GM18502 (cell line): ENCODE data around the gene DR1.

Experiments used
- ATAC-seq: cut with Tn5 transposase; IDR thresholded peaks from one replicate; pipeline ENCODE4 v1.9.1; 2021; ENCODE audit warnings: mild to moderate bottlenecking; ENCODE audit not compliant: unreplicated experiment, poor library complexity

Gene DR1

GRCh38 chr1:93345633-93346420 lies at the start of gene DR1:
Gene DR1, plus strand, starts transcription at chr1:93345907. Its CDS starts 739 bp downstream, at chr1:93346646.
- ATAC-seq: peak; percentile 72

DNA sequence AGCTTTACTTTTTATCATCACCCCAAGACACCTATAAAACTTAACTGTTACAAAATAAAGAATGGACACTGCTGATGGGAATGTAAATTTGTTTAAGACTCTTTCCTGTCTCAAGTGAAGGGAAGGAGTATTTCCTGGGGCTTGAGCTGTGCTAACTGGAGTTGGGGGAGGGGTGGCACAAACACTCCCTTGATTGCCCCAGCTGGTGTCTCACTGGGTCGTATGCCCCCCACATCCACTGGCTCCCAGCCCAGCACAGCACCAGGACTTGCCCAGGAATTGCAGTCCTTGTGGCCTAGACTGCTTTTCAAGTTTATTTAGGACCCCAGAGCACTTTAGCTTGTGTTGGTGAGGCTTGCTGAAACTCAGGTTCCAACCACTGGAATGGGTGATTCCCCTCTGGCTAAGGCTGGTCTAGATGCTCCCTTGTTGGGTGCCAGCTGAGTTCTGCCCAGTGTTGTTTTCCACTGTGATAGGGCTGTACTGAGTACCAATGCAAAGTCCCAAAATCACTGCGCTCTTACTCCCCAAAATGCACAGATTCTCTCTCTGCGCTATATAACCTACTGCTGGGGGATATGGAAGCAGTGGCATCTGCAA lies 49.1 kb upstream of the DR1 start:
- ATAC-seq: no peak

DNA sequence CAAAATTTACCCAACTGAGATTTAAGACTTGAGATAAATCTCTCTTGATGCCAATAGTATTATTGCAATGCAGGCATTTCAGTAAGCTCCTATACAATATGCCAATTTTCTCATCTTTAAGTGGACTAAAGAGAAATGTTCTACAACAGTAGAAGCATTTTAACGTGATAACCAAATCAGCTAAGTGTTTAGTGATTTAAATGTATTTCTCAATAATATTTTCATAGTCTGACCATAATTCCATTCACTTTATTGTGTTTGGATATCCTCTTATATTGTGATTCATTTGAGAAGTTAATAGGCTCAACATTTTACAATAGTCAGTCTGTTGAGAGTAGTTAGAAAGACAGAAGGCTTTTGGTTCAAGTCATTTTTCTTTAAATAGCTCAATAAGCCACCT lies 44.6 kb upstream of the DR1 start:
- no peak for ATAC-seq

DNA sequence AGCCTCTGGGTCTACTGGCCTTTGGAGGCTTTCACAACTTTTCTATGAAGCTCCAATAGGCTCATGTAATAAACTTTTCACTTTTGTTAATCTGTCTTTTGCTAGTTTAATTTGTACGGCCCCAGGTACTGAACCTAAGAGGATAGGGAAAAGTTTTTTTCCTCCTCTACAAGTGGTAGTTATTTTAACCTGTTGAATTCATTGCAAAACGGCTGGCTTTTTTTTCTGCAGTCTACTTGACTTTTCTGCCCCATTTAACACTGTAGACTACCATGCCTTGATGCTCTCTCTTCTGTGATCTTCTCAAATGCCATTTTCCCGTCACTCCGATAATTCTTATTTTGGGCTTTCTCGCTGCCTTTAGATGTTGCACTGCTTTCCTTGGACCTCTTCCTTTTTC lies 43.6 kb upstream of the DR1 start:
- ATAC-seq: no peak

DNA sequence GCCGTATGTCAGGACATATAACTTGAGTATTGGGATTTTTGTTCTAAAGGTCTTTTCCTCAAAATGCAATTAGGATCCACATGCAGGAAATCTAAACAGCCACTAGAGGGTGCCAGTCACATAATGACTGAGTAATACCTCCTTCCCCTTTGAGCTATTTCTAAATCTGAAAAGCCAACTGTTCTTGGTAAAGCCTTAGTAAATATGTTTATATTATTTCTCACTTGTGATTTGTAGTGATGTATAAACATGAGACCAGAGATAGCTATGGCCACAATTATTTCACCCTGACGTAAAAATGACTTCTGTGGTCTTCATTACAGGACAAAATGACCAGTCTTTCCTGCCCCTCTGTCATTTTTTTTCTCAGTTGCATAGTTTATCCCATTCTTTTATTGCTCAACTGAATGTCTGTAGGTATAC lies 41.0 kb upstream of the DR1 start:
- no peak for ATAC-seq

DNA sequence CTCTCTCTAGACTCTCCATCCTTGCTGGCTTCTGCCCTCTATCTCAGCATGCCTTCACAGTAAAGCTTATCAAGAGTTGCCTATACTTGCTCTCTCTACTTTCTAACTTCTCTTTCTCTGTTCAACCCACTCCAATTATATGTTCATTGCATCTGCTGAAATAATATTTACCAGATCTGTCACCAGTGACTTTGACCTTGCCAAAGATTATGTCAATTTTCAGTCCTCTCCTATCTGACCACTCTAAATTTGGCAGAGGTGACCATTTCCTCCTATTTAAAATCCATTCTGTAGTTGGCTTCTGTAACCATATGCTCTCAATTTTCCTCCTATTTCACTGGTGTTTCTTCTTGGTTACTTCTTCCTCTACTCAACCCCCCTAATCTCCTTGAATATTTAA lies 38.8 kb upstream of the DR1 start:
- ATAC-seq: no peak

DNA sequence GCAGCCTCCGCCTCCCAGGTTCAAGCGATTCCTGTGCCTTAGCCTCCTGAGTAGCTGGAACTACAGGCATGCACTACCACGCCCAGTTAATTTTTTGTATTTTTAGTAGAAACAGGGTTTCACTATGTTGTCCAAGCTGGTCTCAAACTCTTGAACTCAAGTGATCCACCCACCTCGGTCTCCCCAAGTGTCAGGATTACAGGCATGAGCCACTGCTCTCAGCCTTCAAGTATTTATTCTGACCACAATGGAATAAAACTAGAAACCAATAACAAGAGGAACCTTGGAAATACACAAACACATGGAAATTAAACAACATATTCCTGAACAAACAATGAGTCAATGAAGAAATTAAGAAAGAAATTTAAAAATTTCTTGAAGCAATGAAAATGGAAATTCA lies 32.7 kb upstream of the DR1 start:
- no peak for ATAC-seq

DNA sequence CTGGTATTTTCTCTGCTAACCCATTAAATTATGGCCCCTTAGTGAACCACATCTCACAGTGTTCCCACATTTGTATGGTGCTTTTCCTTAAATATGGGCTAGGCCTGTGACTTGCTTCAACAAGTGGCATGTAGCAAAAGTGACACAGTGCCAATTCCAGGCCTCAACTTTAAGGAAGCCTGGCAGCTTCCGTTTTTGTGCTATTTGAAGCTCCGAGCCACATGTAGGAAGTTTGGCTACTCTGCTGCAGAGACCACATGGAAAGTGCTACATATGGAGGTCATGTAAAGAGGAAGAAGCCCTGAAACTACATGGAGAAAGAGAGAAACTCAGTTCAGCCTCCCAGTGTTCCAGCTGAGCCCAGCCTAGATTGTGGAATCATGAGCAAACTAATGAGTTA lies 28.5 kb upstream of the DR1 start:
- ATAC-seq: no peak

DNA sequence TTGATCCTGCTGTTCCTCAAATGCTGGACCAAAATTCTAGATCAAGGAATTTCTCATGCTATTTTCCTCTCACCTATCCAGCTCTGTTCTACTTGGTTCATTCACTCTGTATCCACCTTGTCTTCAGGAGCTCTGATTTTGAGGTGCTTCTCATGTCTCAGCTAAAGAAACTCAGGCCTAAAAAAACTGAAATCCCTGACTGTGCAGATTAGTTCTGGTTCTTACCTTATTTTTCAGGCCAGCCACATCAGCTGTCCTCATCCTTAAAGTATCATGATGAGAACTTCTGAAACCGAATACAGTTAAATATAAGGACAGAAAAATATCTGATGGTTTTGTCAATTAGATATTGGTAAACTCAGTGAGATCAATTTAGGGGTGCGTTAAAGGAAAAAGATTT lies 27.8 kb upstream of the DR1 start:
- ATAC-seq: no peak

- no peak for ATAC-seq
These were observed 24.0 kb upstream of the DR1 start for GRCh38 chr1:93321720-93322119.

DNA sequence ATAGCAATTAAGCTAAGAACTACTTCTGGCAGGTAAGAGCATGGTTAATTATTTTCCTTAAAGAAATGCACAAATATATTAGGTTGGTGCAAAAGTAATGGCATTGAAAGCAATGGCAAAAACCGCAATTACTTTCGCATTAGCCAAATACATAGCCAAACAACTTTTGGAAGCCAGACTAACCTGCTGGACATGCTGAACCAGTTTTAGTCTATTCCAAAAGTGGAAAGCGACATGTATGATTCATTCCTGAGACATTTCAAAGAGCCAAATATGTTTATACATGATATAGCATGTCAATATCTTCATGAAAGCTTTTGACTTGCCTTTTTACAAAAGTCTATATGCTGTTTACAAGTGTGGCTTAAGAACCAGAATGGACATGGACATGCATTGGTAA lies 23.4 kb upstream of the DR1 start:
- no peak for ATAC-seq

DNA sequence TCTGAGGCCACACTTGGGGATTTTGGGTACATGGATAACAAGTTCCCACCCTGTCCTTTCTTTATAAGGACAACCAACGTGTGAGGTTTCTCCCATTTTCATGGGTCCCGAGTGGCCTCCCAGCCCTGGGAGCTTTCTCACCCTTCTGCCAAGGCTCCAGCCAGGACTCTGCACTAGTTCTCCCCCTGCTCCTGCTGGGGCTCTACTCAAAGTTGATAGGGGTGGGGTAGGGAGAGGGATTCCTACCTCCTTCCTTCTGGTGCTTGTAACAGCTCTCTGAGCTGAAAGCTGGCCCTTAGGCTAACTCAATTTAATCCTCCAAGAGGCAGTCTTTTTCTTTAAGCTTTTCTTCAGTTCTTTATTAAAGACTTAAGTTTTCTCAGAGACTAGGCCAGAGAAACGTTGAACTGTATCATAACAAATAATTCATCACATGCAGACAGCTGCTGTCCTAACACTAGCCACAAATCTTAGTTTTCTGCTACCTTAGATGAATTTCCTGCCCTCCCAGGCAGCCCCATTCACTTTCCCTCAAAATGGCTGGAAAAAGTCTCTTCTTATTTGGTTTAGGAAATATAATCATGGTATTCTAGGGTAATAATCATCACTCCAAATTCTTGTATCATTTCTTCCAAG lies 22.4 kb upstream of the DR1 start:
- no peak for ATAC-seq

DNA sequence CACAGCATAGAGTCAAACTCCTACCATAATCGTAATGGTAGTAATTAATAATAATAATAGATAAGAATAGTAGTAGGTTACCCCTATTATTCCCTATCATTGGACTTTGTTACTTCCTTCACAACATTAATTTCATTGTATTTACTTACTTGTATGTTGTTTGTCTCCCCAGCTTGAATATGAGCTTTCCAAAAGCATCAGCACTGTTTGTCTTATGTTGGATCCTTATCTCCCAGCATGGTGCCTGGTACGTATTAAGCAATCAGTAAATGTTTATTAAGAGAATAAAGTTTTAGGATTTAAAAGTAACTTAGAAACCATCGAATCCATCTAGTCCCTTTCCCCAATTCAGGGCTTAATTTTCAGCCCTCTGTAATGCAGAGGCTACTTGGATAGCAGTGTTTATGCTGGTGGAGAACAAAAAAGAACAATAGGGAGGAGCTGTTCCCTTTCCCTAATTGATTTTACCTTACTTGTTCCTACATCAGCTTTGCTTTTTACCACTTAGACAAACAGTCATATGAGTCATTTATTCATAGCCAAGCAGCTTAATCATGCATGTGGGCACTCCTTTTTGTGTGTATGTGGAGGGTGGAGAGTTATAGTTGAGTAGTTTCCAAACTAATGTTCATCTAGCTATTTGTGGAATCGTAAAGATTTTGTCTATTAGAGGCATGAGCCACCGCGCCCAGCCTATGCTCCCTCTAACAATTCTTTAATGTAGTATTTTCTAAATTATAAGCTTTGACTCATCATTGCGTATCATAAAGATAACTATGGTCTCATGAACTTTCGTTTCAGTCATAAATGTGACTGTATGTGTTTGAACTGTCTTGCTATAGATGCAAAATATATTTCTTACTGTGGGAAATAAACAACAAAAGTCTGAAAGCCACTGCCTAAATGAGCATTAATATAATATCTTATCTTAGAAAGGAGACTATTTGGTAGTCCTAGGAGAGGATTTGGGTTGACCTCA lies 20.9 kb upstream of the DR1 start:
- no peak for ATAC-seq

- peak; percentile 70 for ATAC-seq
These were observed 16.6 kb upstream of the DR1 start for GRCh38 chr1:93328809-93329760.

DNA sequence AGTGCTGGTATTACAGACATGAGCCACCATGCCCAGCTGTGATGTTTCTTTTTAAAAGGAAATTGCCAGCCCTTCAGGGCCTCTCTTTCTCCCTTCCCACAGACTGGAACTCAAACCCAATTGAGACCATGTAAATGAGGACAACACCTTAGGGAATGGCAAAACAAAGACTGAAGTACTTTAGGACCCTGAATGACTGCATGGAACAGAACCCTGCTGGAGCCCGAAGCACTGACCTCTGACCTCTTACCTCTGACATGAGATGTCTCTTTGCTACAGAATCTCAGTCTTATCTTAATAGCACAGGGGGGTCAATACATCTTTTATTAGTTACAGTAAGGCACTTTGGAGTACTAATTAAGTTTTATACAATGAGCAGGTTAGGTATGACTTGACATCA lies 15.5 kb upstream of the DR1 start:
- no peak for ATAC-seq

- no peak for ATAC-seq
These were observed 15.1 kb upstream of the DR1 start for GRCh38 chr1:93330617-93331016.

- no peak for ATAC-seq
These were observed 14.3 kb upstream of the DR1 start for GRCh38 chr1:93331412-93331811.

GRCh38 chr1:93332368-93332767 lies 13.3 kb upstream of the DR1 start:
- ATAC-seq: no peak

DNA sequence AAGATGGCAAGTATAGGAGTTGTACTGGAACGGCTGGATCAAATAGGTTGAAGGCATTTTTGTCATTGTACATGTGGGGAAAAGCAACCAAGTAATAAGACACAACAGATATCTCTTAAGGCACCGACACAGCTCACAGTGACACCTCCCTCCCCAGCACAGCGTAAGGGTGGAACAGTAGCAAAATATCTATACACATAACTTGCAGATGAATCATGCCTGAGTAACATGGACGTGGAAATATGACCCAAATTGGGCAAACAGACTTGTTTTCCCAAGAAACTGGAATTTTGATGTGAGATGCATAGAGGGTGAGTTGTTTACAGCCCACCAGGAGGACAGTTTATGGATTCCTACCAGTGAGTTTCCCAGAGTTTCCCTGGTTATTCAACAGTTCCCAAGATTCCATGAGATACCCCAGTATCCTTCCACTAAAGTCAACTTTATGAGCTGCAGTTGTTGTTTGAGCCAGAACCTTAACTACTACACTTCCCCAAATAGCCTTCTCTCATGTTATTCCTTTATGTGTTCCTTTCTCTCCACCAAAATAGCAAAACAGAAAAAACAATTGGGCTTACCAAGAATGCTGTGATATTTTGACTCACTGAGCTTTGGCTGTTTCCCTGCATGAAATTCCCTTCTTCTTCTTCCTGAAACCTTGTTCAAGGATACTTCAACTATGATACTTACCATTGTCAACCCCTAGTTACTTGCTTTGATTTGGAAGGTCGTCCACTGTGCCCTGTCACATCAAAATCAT lies 7.1 kb upstream of the DR1 start:
- no peak for ATAC-seq
